ENCODE results near the gene RTEL1.
A peak's percentile ranks its signal among the peaks of the same experiment; 100 is the strongest.

RTEL1 gene

DNA sequence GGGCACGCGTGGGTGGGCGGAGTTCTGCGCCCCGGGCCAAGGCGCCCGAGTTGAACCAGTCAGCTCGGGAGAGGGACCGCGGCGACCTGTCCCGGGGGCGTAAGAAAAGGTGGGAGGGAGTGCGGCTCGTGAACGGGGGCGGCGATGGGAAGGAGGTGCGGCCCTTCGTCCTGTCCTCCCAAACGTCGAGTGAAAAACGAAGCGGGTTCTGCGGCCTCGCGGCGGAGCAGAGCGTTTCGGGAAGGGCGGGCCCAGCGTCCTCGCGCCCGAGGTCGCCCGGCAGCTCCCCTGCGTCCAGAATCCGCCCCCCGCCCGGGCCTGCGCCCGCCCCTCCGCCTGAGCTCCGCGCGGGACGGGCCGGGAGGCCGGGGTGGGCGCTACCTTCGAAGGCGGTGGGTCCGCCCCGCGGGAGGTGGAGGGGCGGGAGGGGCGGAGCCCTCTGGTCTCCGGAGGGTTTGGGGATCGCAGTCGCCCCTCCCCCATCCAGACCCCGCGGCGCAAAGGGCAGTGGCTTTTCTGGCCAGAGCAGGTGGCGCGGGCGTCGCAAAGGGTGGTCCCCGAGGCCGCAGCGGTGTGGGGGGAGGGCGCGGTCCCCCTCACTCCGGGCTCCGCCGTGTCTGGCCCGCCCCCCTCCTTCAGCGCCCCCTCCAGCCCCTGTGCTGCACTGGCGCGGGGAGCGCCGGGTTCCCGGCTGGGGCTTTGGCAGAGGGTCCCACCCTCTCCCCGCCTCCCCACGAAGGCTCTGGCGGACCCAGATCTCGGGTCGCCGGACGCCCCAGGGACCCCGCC is 5.7 kb upstream of the RTEL1 start:
- in situ Hi-C loops (cut with HindIII; ENCODE audit: low sequenced_read_pairs) = no loop called here
- TF ChIP-seq, protein P1, sequence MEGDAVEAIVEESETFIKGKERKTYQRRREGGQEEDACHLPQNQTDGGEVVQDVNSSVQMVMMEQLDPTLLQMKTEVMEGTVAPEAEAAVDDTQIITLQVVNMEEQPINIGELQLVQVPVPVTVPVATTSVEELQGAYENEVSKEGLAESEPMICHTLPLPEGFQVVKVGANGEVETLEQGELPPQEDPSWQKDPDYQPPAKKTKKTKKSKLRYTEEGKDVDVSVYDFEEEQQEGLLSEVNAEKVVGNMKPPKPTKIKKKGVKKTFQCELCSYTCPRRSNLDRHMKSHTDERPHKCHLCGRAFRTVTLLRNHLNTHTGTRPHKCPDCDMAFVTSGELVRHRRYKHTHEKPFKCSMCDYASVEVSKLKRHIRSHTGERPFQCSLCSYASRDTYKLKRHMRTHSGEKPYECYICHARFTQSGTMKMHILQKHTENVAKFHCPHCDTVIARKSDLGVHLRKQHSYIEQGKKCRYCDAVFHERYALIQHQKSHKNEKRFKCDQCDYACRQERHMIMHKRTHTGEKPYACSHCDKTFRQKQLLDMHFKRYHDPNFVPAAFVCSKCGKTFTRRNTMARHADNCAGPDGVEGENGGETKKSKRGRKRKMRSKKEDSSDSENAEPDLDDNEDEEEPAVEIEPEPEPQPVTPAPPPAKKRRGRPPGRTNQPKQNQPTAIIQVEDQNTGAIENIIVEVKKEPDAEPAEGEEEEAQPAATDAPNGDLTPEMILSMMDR (IDR thresholded peaks at IDR 0.05; ENCODE audit: low read depth, low read length, missing control alignments) = no peak
- peak overlapping the region; percentile 49 for H3K4me3 ChIP-seq (ENCODE audit: low read depth, low read length)
- DNase-seq (ENCODE audit: low read depth) = no peak

DNA sequence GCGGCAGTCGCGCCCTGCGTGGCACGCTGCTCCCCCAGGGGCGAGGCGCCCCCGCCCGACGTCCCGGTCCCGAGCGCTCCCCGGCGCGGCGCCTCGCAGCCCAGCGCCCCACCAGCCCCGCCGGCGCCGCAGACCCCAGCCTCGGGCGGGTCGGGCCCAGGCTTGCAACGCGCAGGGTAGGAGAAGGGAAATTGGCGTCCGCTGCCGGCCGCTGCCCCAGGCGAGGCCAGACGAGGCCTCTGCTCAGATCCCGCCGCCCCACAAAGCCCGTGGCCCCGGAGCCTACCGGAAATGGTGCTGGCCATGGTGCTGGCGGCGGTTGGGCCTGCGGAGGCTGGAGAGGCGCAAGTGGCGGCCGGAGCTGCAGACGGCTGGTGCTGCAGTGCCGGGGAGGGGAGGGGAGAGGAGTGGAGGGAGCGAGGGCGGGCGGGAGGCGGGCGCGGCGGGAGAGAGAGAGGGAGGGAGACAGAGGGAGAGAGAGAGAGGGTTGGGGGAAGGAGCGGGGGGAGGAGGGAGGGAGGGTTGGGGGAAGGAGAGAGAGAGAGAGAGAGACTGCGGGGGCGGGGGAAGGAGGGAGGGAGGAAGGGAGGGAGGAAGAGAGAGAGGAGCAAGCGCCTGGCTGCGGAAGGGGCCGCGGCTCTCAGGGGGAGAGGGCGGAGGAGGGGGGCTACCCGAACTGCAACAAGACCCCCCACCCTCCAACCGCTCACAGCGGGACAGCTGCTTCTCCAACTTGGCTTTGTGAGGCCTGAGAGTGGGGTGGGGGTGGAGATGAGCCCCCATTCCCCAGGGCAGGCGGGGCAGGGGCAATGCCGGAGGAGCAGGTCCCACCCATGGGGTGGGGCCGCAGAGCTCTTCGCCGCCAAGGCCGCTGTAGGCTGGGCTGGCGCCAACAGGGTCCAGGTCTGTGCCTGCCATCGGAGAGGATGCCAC is 4.8 kb upstream of the RTEL1 start, which contains the start of gene STMN3:
Gene STMN3, minus strand, starts transcription at position 384 of the 933 bp plus-strand sequence. Its CDS starts 79 bp downstream, at position 305.
- in situ Hi-C loops (cut with HindIII; ENCODE audit: low sequenced_read_pairs) = no loop called here
- peak within 1 kb of the TSS; percentile 49 for H3K4me3 ChIP-seq (ENCODE audit: low read depth, low read length)
- DNase-seq (ENCODE audit: low read depth) = peak; percentile 62
- TF ChIP-seq, protein P1 (IDR thresholded peaks at IDR 0.05; ENCODE audit: low read depth, low read length, missing control alignments) = no peak

- H3K4me3 ChIP-seq (ENCODE audit: low read depth, low read length) = peak overlapping the region; percentile 37
- no peak for DNase-seq (ENCODE audit: low read depth)
- in situ Hi-C loops (cut with HindIII; ENCODE audit: low sequenced_read_pairs) = no loop called here
- TF ChIP-seq, protein P1 (IDR thresholded peaks at IDR 0.05; ENCODE audit: low read depth, low read length, missing control alignments) = no peak
Observed at GRCh38 chr20:63653974-63654668, 4.0 kb upstream of the RTEL1 start.

GRCh38 chr20:63655249-63655648 is 2.9 kb upstream of the RTEL1 start:
- TF ChIP-seq, protein P1 (IDR thresholded peaks at IDR 0.05; ENCODE audit: low read depth, low read length, missing control alignments) = no peak
- in situ Hi-C loops (cut with HindIII; ENCODE audit: low sequenced_read_pairs) = no loop called here
- DNase-seq (ENCODE audit: low read depth) = no peak
- H3K4me3 ChIP-seq (ENCODE audit: low read depth, low read length) = no peak overlapping the region

- no peak overlapping the region for H3K4me3 ChIP-seq (ENCODE audit: low read depth, low read length)
- TF ChIP-seq, protein P1 (IDR thresholded peaks at IDR 0.05; ENCODE audit: low read depth, low read length, missing control alignments) = no peak
- in situ Hi-C loops (cut with HindIII; ENCODE audit: low sequenced_read_pairs) = no loop called here
- no peak for DNase-seq (ENCODE audit: low read depth)
Observed at GRCh38 chr20:63656451-63656850, 1.7 kb upstream of the RTEL1 start.

Measured in astrocyte of the cerebellum (primary cell).